ENCODE results near the gene MYO1B. TPM values are rescaled to one million over a fixed set of nuclear protein-coding genes. Genes with fewer than 3 reads are reported as not detected.

The MYO1B gene
- total and polyA plus RNA-seq, 10 of the 15 experiments (the other 5 are each of a cell fraction or from before 2014, with no cell fraction given) = 0.10 to 4.2 (median 1.6) TPM

DNA sequence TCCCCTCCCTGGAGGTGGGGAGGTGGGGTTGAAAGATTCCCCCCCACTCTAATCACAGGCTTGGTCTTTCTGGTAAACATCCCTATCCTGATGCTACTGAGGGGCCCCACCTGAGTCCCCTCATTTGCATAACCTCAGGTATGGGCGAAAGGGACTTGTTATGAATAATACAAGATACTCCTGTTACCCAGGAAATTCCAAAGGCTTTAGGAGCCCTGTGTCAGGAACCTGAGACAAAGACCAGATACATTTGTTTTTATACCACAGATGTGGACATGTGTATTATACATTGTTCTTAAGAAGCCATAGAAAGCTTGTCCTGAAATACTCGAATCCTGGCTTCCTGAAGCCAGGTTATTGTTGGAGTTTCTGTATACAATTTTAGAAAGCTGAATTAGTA is 62.8 kb downstream of the MYO1B start:
- 19% methylated on average over 2 of the region's 2 CpGs for WGBS (ENCODE audit: insufficient coverage, insufficient replicate concordance, low lambda C conversion rate, missing lambda C conversion rate)
- H3K79me2 ChIP-seq (ENCODE audit: control insufficient read depth, insufficient read depth, low read length) = no peaks in the 10 kb centered on the region
- no peak overlapping the region for H3K4me3 ChIP-seq
- ATAC-seq (no peak), DNase-seq (ENCODE audit: low read depth, low spot score) (no peak), FAIRE-seq (no peak)
- H3K9ac ChIP-seq (ENCODE audit: control insufficient read depth, insufficient read depth, low read length) = no peak overlapping the region
- RAD21 ChIA-PET (ENCODE audit: unreplicated experiment) = no interaction called here
- no peak overlapping the region for H2AFZ ChIP-seq (ENCODE audit: control insufficient read depth, low read depth, low read length)
- intact Hi-C loops (cut with micrococcal nuclease; ENCODE audit: unreplicated experiment) = loop anchor here (10.0 kb wide), 1 partner anchor 253 kb away; no protein-coding TSS in a partner anchor
- BruUV-seq (replicated peaks) = no TSS peak
- POLR2A ChIA-PET = no interaction called here
- H3K27ac ChIP-seq (ENCODE audit: control insufficient read depth, insufficient read depth) = no peak overlapping the region
- CTCF ChIA-PET = no interaction called here
- H3K4me2 ChIP-seq (ENCODE audit: control insufficient read depth, insufficient read depth) = no peak overlapping the region
- H3K36me3 ChIP-seq (ENCODE audit: control insufficient read depth in 2 of 2, insufficient read depth in 2 of 2, low read length in 1 of 2) = no peaks in the 10 kb centered on the region
- H3K9me3 ChIP-seq (replicated peaks; ENCODE audit: control insufficient read depth, insufficient read depth, low read length) = no peaks in the 10 kb centered on the region
- in situ Hi-C loops (cut with MboI) = no loop called here
- no peaks in the 10 kb centered on the region for H3K4me1 ChIP-seq (ENCODE audit: control insufficient read depth, insufficient read depth, low read length)
- no peaks in the 10 kb centered on the region for H4K20me1 ChIP-seq (ENCODE audit: control insufficient read depth, insufficient read depth)
- H3K27me3 ChIP-seq (replicated peaks in 1 of 2; ENCODE audit: control insufficient read depth in 2 of 2, insufficient read depth in 2 of 2, low read length in 1 of 2) = no peaks in the 10 kb centered on the region; a peak in 1 of 4 replicates
- SMC1A ChIA-PET (ENCODE audit: uncharacterized antibody, unreplicated experiment) = interaction anchor here (0.8 kb wide), 1 partner anchor 21 kb away, joined by 4 read pairs; no protein-coding TSS in a partner anchor
- TF ChIP-seq E2F4 (IDR thresholded peaks at IDR 0.05; ENCODE audit: low read depth, low read length) (no peak), NR2F1 (conservative IDR thresholded peaks at IDR 0.05) (no peak), MAX (IDR thresholded peaks at IDR 0.05; ENCODE audit: low read depth, low read length) (no peak), RUNX3 (IDR thresholded peaks at IDR 0.05; ENCODE audit: low read length) (no peak), FOXM1 (IDR thresholded peaks at IDR 0.05; ENCODE audit: low read depth, low read length) (no peak), ETV6 (conservative IDR thresholded peaks at IDR 0.05 in 1 of 2, IDR thresholded peaks at IDR 0.05 in 1 of 2; ENCODE audit: borderline replicate concordance in 1 of 2, low read depth in 1 of 2) (no peak), CREB1 (IDR thresholded peaks at IDR 0.05; ENCODE audit: low read depth) (no peak), PBX3 (IDR thresholded peaks at IDR 0.05; ENCODE audit: insufficient replicate concordance, low read depth, low read length) (no peak), TBL1XR1 (IDR thresholded peaks at IDR 0.05; ENCODE audit: low read depth, low read length) (no peak), IRF3 (IDR thresholded peaks at IDR 0.05) (no peak), POLR2AphosphoS2 (IDR thresholded peaks at IDR 0.05; ENCODE audit: low read depth, low read length) (no peak), NFXL1 (IDR thresholded peaks at IDR 0.05; ENCODE audit: borderline replicate concordance) (no peak), NFYB (IDR thresholded peaks at IDR 0.05; ENCODE audit: insufficient read depth, low read depth, low read length) (no peak), MEF2B (IDR thresholded peaks at IDR 0.05; ENCODE audit: partially characterized antibody, poor library complexity, severe bottlenecking) (no peak), IKZF1 (conservative IDR thresholded peaks at IDR 0.05) (no peak)
- TF ChIP-seq, protein P1, sequence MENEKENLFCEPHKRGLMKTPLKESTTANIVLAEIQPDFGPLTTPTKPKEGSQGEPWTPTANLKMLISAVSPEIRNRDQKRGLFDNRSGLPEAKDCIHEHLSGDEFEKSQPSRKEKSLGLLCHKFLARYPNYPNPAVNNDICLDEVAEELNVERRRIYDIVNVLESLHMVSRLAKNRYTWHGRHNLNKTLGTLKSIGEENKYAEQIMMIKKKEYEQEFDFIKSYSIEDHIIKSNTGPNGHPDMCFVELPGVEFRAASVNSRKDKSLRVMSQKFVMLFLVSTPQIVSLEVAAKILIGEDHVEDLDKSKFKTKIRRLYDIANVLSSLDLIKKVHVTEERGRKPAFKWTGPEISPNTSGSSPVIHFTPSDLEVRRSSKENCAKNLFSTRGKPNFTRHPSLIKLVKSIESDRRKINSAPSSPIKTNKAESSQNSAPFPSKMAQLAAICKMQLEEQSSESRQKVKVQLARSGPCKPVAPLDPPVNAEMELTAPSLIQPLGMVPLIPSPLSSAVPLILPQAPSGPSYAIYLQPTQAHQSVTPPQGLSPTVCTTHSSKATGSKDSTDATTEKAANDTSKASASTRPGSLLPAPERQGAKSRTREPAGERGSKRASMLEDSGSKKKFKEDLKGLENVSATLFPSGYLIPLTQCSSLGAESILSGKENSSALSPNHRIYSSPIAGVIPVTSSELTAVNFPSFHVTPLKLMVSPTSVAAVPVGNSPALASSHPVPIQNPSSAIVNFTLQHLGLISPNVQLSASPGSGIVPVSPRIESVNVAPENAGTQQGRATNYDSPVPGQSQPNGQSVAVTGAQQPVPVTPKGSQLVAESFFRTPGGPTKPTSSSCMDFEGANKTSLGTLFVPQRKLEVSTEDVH (IDR thresholded peaks at IDR 0.05; ENCODE audit: low read depth, partially characterized antibody) = no peak
- TF ChIP-seq, protein P2, sequence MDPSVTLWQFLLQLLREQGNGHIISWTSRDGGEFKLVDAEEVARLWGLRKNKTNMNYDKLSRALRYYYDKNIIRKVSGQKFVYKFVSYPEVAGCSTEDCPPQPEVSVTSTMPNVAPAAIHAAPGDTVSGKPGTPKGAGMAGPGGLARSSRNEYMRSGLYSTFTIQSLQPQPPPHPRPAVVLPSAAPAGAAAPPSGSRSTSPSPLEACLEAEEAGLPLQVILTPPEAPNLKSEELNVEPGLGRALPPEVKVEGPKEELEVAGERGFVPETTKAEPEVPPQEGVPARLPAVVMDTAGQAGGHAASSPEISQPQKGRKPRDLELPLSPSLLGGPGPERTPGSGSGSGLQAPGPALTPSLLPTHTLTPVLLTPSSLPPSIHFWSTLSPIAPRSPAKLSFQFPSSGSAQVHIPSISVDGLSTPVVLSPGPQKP (IDR thresholded peaks at IDR 0.05; ENCODE audit: low read depth, low read length) = no peak

All from GM12878 (cell line).